HCT116 (cell line): ENCODE data around the gene WFDC2. TPM values are rescaled to one million over a fixed set of nuclear protein-coding genes. Genes with fewer than 3 reads are reported as not detected.

Source experiments
- ATAC-seq: fragments of 200-7000 bp; cut with Tn5 transposase; 2 replicates; pipeline ENCODE4 v1.9.1; 2020; ENCODE audit warnings: mild to moderate bottlenecking, moderate library complexity
- BruUV-seq: library from RNA; stranded (reverse); fragments of 400-500 nt; replicated peaks from 2 replicates; lab custom pipeline; 2021; lab: Mats Ljungman, UMichigan
- CTCF ChIA-PET: fragments of 300-600 bp; sonication (Branson Sonifier 250); formaldehyde crosslinking; loops from one replicate; lab custom pipeline; 2021; ENCODE audit warnings: antibody characterized with exemption; lab: Charles Lee
- POLR2A ChIA-PET: fragments of 300-600, 350-600 bp; sonication (Branson Sonifier 250); formaldehyde crosslinking; loops from one replicate; lab custom pipeline; 2021; ENCODE audit warnings: antibody characterized with exemption; lab: Charles Lee
- RAD21 ChIA-PET, 2 experiments: fragments of 300-600 bp; sonication (Branson Sonifier 250); formaldehyde crosslinking; loops; one replicate each; lab custom pipeline; 2023; ENCODE audit warnings: low total read pairs in 2 of 2; ENCODE audit not compliant: uncharacterized antibody in 2 of 2, unreplicated experiment in 2 of 2, low non-redundant PET in 1 of 2; lab: Charles Lee
- DNase-seq: peaks from one replicate; pipeline ENCODE4 v3.0.0-alpha.2; 2010; ENCODE audit warnings: low read depth, low spot score
- H2AFZ ChIP-seq: fragments of 200-600 bp; shearing (Covaris generic), sonication (generic); 2 replicates; pipeline ENCODE4 v1.6.1; 2017; ENCODE audit warnings: low read depth, mixed run types, mixed read lengths, antibody characterized with exemption, low read length; ENCODE audit not compliant: poor library complexity, severe bottlenecking
- H3K27ac ChIP-seq: 2 replicates; pipeline ENCODE4 v1.5.1; 2012; ENCODE audit warnings: low read depth, low read length
- H3K27me3 ChIP-seq: fragments of 200-600 bp; sonication (generic); 2 replicates; pipeline ENCODE4 v1.6.1; 2016; ENCODE audit warnings: mixed run types, low read length, mixed read lengths; ENCODE audit not compliant: insufficient read depth
- H3K36me3 ChIP-seq, 2 experiments: fragments of 200-500 bp in 1 of 2; fragments of 200-600 bp in 1 of 2; sonication (Bioruptor generic) in 1 of 2; sonication (generic) in 1 of 2; 2 replicates each; pipeline versions ENCODE4 v1.5.1 to v1.6.1; 2014 to 2016; ENCODE audit warnings: low read length in 2 of 2, inconsistent platforms in 1 of 2, mixed read lengths in 1 of 2, mixed run types in 1 of 2; ENCODE audit not compliant: insufficient read depth in 2 of 2, control insufficient read depth in 1 of 2
- H3K4me1 ChIP-seq, 2 experiments: fragments of 200-600 bp in 1 of 2; sonication (generic) in 1 of 2; 2 replicates each; pipeline versions ENCODE4 v1.5.1 to v1.6.1; 2012 to 2017; ENCODE audit warnings: low read length in 2 of 2, inconsistent platforms in 1 of 2, mild to moderate bottlenecking in 1 of 2, mixed read lengths in 1 of 2, mixed run types in 1 of 2, moderate library complexity in 1 of 2; ENCODE audit not compliant: insufficient read depth in 2 of 2, control insufficient read depth in 1 of 2
- H3K4me2 ChIP-seq: fragments of 200-600 bp; sonication (generic); 2 replicates; pipeline ENCODE4 v1.6.1; 2017; ENCODE audit warnings: mixed run types, low read length, mixed read lengths
- H3K4me3 ChIP-seq, 2 experiments: fragments of 200-600 bp in 1 of 2; sonication (generic) in 1 of 2; replicated peaks in 1 of 2; 2 replicates each; pipeline ENCODE4 v1.5.1; 2011 to 2016; ENCODE audit warnings: low read length in 2 of 2, control low read depth in 1 of 2, low read depth in 1 of 2, mild to moderate bottlenecking in 1 of 2, mixed read lengths in 1 of 2, mixed run types in 1 of 2
- H3K79me2 ChIP-seq: fragments of 200-600 bp; sonication (generic); 2 replicates; pipeline ENCODE4 v1.6.1; 2017; ENCODE audit warnings: mild to moderate bottlenecking, mixed run types, low read length, moderate library complexity, mixed read lengths; ENCODE audit not compliant: insufficient read depth
- H3K9ac ChIP-seq: fragments of 200-600 bp; sonication (generic); 2 replicates; pipeline ENCODE4 v1.6.1; 2016; ENCODE audit warnings: low read length, mixed read lengths
- H3K9me2 ChIP-seq: fragments of 200-600 bp; sonication (generic), shearing (Covaris generic); 2 replicates; pipeline ENCODE4 v1.6.1; 2017; ENCODE audit warnings: mixed run types, mild to moderate bottlenecking, moderate library complexity; ENCODE audit not compliant: insufficient read depth
- H3K9me3 ChIP-seq, 2 experiments: fragments of 200-500 bp in 1 of 2; fragments of 200-600 bp in 1 of 2; sonication (Bioruptor generic) in 1 of 2; sonication (generic) in 1 of 2; 2 replicates each; pipeline ENCODE4 v1.6.1; 2014 to 2017; ENCODE audit warnings: low read length in 2 of 2, mixed read lengths in 2 of 2, inconsistent platforms in 1 of 2, low read depth in 1 of 2, mild to moderate bottlenecking in 1 of 2, mixed run types in 1 of 2, moderate library complexity in 1 of 2; ENCODE audit not compliant: control insufficient read depth in 1 of 2, insufficient read depth in 1 of 2
- H4K20me1 ChIP-seq: fragments of 200-600 bp; sonication (generic), shearing (Covaris generic); 2 replicates; pipeline ENCODE4 v1.6.1; 2017; ENCODE audit warnings: mixed run types, mild to moderate bottlenecking, moderate library complexity; ENCODE audit not compliant: insufficient read depth
- ATF3 ChIP-seq: IDR thresholded peaks from 2 replicates; pipeline ENCODE4 v1.6.1; 2012
- EGR1 ChIP-seq: IDR thresholded peaks from 2 replicates; pipeline ENCODE4 v1.6.1; 2012; ENCODE audit warnings: low read depth
- EZH2 ChIP-seq: fragments of 200-600 bp; sonication (generic); IDR thresholded peaks from 2 replicates; pipeline ENCODE4 v1.6.1; 2017; ENCODE audit warnings: antibody characterized with exemption, mixed run types
- EZH2phosphoT487 ChIP-seq: fragments of 200-600 bp; IDR thresholded peaks from 2 replicates; pipeline ENCODE4 v1.6.1; 2018; ENCODE audit warnings: antibody characterized with exemption, borderline replicate concordance
- POLR2A ChIP-seq: IDR thresholded peaks from 2 replicates; pipeline ENCODE4 v1.7.0; 2011; ENCODE audit warnings: borderline replicate concordance; ENCODE audit not compliant: insufficient read depth, insufficient read length; ENCODE audit errors: extremely low read depth
- REST ChIP-seq: IDR thresholded peaks from 2 replicates; pipeline ENCODE4 v1.6.1; 2012; ENCODE audit warnings: low read depth
- TCF7L2 ChIP-seq: IDR thresholded peaks from 2 replicates; pipeline ENCODE4 v1.7.0; 2011; ENCODE audit warnings: borderline replicate concordance, inconsistent platforms; ENCODE audit not compliant: insufficient read depth, insufficient read length; ENCODE audit errors: extremely low read depth
- ZBTB33 ChIP-seq: IDR thresholded peaks from 2 replicates; pipeline ENCODE4 v1.6.1; 2011; ENCODE audit warnings: mild to moderate bottlenecking, low read length, moderate library complexity; ENCODE audit not compliant: insufficient replicate concordance; ENCODE audit errors: extremely low read depth
- ZFX ChIP-seq: fragments of 450-650 bp; IDR thresholded peaks from 2 replicates; pipeline ENCODE4 v1.6.1; 2017
- intact Hi-C: fragments of 100-400 bp; cut with micrococcal nuclease; formaldehyde crosslinking; loops from 2 replicates; pipeline ENCODE4 v1.10.0; 2022
- total RNA-seq: library from RNA; stranded (reverse); gene quantifications from one replicate; pipeline ENCODE4 v1.2.1, GENCODE V29; 2021; ENCODE audit not compliant: unreplicated experiment

WFDC2 gene
- total RNA-seq, 1 experiment from 2014 or later: 1.1 TPM

GRCh38 chr20:45496166-45496565 is 26.6 kb downstream of the WFDC2 start:
- ChIA-PET RAD21 (no interaction called here), POLR2A (no interaction called here)

More at GRCh38 chr20:45496166-45496565, 26.6 kb downstream of the WFDC2 start:
- no peak overlapping the region for H2AFZ ChIP-seq
- H3K4me3 ChIP-seq: no peak overlapping the region
- H3K36me3 ChIP-seq: no peaks in the 10 kb centered on the region
- no peak overlapping the region for H3K9ac ChIP-seq
- intact Hi-C loops: no loop called here
- H3K79me2 ChIP-seq: no peaks in the 10 kb centered on the region
- H3K9me3 ChIP-seq: no peaks in the 10 kb centered on the region
- TF ChIP-seq EZH2 (no peak), EGR1 (no peak), ZBTB33 (no peak), REST (no peak), EZH2phosphoT487 (no peak), POLR2A (no peak), ZFX (no peak), TCF7L2 (no peak), ATF3 (no peak)
- H3K4me2 ChIP-seq: no peak overlapping the region
- no TSS peak for BruUV-seq
- CTCF ChIA-PET: no interaction called here
- no peaks in the 10 kb centered on the region for H4K20me1 ChIP-seq
- no peaks in the 10 kb centered on the region for H3K4me1 ChIP-seq
- no peaks in the 10 kb centered on the region for H3K9me2 ChIP-seq
- DNase-seq: no peak
- peaks cover 19% of the 10 kb centered on the region; the same call in 1 of the 2 replicates for H3K27me3 ChIP-seq
- H3K27ac ChIP-seq: no peak overlapping the region
- no peak for ATAC-seq
